NCI-H2196 (cell line): ENCODE data around the gene GRIK4.

ENCODE experiments used
- DNase-seq: peaks from one replicate; lab custom pipeline; 2025; ENCODE audit not compliant: unreplicated experiment; lab: John Stamatoyannopoulos, UW

The GRIK4 gene

GRCh38 chr11:120698918-120699317 is 187.4 kb downstream of the GRIK4 start:
- DNase-seq = no peak

GRCh38 chr11:120702656-120703055 is 191.1 kb downstream of the GRIK4 start:
- no peak for DNase-seq

GRCh38 chr11:120703358-120704152 is 192.0 kb downstream of the GRIK4 start:
- DNase-seq = no peak

GRCh38 chr11:120704256-120704750 is 192.8 kb downstream of the GRIK4 start:
- DNase-seq = no peak

GRCh38 chr11:120706257-120706656 is 194.7 kb downstream of the GRIK4 start:
- DNase-seq = no peak

GRCh38 chr11:120707098-120707497 is 195.6 kb downstream of the GRIK4 start:
- no peak for DNase-seq

- DNase-seq = no peak
Observed at GRCh38 chr11:120707663-120708062, 196.1 kb downstream of the GRIK4 start.

GRCh38 chr11:120708511-120709183 is 197.1 kb downstream of the GRIK4 start:
- DNase-seq = no peak

GRCh38 chr11:120709808-120710207 is 198.3 kb downstream of the GRIK4 start:
- DNase-seq = no peak

- no peak for DNase-seq
Observed at GRCh38 chr11:120710354-120711131, 199.0 kb downstream of the GRIK4 start.

- DNase-seq = no peak
Observed at GRCh38 chr11:120712014-120712413, 200.5 kb downstream of the GRIK4 start.

GRCh38 chr11:120712881-120713280 is 201.3 kb downstream of the GRIK4 start:
- no peak for DNase-seq

GRCh38 chr11:120713296-120713695 is 201.7 kb downstream of the GRIK4 start:
- DNase-seq = no peak

- DNase-seq = no peak
Observed at GRCh38 chr11:120714438-120714837, 202.9 kb downstream of the GRIK4 start.

- no peak for DNase-seq
Observed at GRCh38 chr11:120715239-120715638, 203.7 kb downstream of the GRIK4 start.

GRCh38 chr11:120717042-120717441 is 205.5 kb downstream of the GRIK4 start:
- no peak for DNase-seq

GRCh38 chr11:120717623-120718022 is 206.1 kb downstream of the GRIK4 start:
- DNase-seq = no peak

- no peak for DNase-seq
Observed at GRCh38 chr11:120718171-120718570, 206.6 kb downstream of the GRIK4 start.

GRCh38 chr11:120719348-120719747 is 207.8 kb downstream of the GRIK4 start:
- no peak for DNase-seq

GRCh38 chr11:120720760-120721159 is 209.2 kb downstream of the GRIK4 start:
- no peak for DNase-seq

GRCh38 chr11:120722524-120722923 is 211.0 kb downstream of the GRIK4 start:
- no peak for DNase-seq

GRCh38 chr11:120723751-120724150 is 212.2 kb downstream of the GRIK4 start:
- DNase-seq = no peak
